Cardiac fibroblast (primary cell): Measurements from ENCODE around the gene ZNFX1.

Experiments
- DNase-seq, 2 donors: peaks; one replicate each; pipeline versions ENCODE4 v3.0.0 to v3.0.0-alpha.2; 2010; ENCODE audit warnings: low read depth in 2 of 2
- H3K4me3 ChIP-seq, 2 donors: replicated peaks in 1 of 2; 1 replicate in 1 of 2; 2 replicates in 1 of 2; pipeline ENCODE4 v1.5.1; 2011; ENCODE audit warnings: low read depth in 2 of 2, low read length in 2 of 2, mild to moderate bottlenecking in 2 of 2, moderate library complexity in 1 of 2
- CTCF ChIP-seq: IDR thresholded peaks from one replicate; pipeline ENCODE4 v1.5.1; 2011; ENCODE audit warnings: low read depth, mild to moderate bottlenecking, low read length, inconsistent platforms

Gene ZNFX1

GRCh38 chr20:49215232-49215631, 62.6 kb downstream of the ZNFX1 start:
- TF ChIP-seq CTCF: no peak
- DNase-seq: no peak
- no peak overlapping the region for H3K4me3 ChIP-seq

GRCh38 chr20:49214571-49214970, 63.3 kb downstream of the ZNFX1 start:
- no peak for TF ChIP-seq CTCF
- no peak for DNase-seq
- no peak overlapping the region for H3K4me3 ChIP-seq

- H3K4me3 ChIP-seq: no peak overlapping the region
- DNase-seq: no peak
- no peak for TF ChIP-seq CTCF
Observed at GRCh38 chr20:49210757-49211110, 67.1 kb downstream of the ZNFX1 start.

GRCh38 chr20:49210101-49210756, 67.6 kb downstream of the ZNFX1 start:
- peak in 1 of 2 donors; percentile 26 for DNase-seq
- no peak for TF ChIP-seq CTCF
- H3K4me3 ChIP-seq: no peak overlapping the region

GRCh38 chr20:49207076-49207475, 70.8 kb downstream of the ZNFX1 start:
- no peak for DNase-seq

GRCh38 chr20:49203746-49204145, 74.1 kb downstream of the ZNFX1 start:
- TF ChIP-seq CTCF: no peak
- no peak overlapping the region for H3K4me3 ChIP-seq
- no peak for DNase-seq

More at GRCh38 chr20:49207076-49207475, 70.8 kb downstream of the ZNFX1 start:
- no peak for TF ChIP-seq CTCF
- no peak overlapping the region for H3K4me3 ChIP-seq

GRCh38 chr20:49203011-49203410, 74.8 kb downstream of the ZNFX1 start:
- no peak for TF ChIP-seq CTCF
- no peak overlapping the region for H3K4me3 ChIP-seq
- no peak for DNase-seq
